HG03571 (cell line): ENCODE data around the gene MAP3K10.
"Not testable (repeated sequence)": the region's sequence is repeated elsewhere in the genome, so short reads cannot be mapped to it uniquely, and the experiment has no call there.

Experiments
- ATAC-seq: cut with Tn5 transposase; IDR thresholded peaks from one replicate; pipeline ENCODE4 v1.9.1; 2021; ENCODE audit not compliant: unreplicated experiment

MAP3K10 gene

DNA sequence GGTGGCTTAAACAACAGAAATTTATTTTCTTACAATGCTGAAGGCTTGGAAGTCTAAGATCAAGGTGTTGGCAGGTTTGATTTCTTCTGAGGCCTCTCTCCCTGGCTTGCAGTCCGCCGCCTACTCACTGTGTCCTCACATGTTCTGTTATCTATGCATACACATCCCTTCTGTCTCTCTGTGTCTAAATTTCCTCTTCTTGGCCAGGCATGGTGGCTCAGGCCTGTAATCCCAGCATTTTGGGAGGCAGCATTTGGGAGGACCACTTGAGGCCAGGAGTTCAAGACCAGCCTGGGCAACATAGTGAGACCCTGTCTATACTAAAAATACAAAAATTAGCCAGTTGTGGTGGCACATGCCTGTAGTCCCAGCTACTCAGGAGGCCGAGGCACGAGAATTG is 19.9 kb upstream of the MAP3K10 start:
- not testable (repeated sequence) for ATAC-seq

DNA sequence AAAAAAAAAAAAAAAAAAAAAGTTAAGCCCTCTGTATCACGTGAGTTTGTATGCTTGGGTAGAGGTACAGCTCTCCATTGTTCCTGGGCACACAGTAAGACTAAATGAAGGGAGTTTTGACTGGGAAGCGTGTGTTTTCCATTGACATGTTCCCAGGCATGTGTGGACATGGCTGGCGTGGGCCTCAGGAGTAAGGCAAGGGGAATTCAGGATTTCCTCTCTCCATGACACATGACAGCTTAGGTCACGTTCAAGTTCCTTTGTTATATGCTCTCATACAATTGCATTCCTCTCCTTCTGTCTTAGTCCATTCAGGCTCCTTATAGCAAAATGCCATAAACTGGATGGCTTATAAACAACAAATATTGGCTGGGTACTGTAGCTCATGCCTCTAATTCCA is 17.1 kb upstream of the MAP3K10 start:
- no peak for ATAC-seq

DNA sequence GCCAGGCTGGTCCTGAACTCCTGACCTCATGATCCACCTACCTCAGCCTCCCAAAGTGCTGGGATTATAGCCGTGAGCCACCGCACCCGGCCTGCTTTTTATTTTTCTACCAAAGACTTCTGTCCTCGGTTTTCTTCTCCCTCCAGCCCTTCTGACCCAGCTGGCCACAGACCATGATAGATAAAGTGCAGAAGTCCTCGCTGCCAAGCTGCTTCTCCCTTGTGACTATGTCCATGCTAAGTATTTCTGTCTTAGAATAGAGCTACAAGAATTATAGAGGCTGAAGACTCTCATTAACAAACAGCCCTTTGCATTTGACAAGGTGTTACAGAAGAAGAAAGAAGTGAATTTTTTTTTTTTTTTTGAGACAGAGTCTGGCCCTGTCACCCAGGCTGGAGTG is 15.4 kb upstream of the MAP3K10 start:
- no peak for ATAC-seq

DNA sequence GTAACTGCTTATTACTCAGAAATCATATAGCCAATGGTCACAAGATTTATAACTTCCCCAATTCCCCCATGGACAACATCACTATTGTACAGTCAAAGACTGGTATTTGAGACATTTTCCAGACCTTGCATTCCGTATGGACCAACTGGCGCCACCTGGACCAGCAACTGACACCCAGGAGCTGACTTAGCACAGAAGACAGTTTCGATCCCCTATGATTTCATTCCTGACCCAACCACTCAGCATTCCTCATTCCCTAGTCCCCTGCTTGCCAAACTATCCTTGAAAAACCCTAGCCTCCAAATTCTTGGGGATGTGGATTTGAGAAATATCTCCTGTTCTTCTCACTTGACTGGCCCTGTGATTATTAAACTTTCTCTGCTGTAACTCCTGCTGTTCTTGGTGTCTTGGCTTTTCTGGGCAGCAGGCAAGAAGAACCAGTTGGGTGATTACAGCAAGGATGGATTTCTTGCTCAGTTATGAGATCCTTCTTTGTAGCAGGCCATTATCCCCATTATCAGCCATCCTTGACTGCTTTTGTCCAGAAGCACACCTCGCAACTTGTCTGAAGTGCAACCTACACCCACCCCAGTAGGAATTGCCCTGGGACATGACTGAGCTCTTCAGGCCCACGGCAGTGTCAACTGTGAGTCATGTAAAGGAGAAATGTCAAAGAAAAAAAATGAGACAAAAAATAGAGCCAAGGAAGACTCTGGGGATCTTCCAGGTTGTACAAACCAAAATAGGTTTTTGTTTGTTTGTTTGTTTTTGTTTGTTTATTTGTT is 13.7 kb upstream of the MAP3K10 start:
- ATAC-seq: no peak

DNA sequence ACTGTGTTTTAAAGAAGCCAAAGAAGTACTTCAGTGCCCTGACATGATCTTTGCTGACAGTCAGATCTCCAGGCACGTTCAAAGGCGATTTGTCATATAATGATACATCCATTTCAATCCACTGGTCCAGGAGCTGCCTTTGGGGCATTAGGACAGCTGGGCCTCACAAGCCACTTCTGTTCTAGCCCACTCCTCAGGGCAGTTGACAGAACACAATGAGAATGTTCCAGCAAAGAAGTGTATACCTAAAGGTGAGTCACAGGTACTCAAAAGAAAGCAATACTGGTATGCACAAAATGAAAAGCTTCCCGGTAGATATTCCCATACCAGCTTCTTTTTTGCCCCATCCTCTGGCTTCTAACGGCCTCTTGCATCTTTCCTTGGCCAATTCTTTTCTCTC is 12.5 kb upstream of the MAP3K10 start:
- no peak for ATAC-seq

DNA sequence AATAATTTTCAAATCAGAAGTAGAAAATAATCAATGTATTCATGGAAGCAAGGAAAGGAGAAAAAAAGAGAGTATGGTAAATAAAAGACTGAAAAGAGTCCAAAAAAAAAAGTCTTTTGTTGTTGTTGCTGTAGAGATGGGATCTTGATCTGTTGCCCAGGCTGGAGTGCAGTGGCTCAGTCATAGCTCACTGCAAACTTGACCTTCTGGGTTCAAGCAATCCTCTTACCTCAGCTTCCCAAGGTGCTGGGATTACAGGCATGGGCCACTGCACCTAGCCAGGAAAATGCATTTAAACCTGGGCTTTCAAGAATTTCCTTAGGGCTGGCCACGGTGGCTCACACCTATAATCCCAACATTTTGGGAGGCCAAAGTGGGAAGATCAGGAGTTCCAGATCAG is 7.0 kb upstream of the MAP3K10 start:
- no peak for ATAC-seq

DNA sequence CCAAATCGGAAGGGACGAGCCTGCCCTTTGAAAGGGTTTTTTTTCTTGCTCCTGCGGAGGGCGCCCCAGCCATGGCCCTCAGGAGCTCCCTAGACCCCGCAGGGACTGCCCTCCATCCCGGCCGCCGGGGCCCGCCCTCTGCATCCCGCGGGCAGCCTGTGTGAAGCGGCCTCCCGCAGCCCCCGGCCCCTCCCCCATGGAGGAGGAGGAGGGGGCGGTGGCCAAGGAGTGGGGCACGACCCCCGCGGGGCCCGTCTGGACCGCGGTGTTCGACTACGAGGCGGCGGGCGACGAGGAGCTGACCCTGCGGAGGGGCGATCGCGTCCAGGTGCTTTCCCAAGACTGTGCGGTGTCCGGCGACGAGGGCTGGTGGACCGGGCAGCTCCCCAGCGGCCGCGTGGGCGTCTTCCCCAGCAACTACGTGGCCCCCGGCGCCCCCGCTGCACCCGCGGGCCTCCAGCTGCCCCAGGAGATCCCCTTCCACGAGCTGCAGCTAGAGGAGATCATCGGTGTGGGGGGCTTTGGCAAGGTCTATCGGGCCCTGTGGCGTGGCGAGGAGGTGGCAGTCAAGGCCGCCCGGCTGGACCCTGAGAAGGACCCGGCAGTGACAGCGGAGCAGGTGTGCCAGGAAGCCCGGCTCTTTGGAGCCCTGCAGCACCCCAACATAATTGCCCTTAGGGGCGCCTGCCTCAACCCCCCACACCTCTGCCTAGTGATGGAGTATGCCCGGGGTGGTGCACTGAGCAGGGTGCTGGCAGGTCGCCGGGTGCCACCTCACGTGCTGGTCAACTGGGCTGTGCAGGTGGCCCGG is 815 bp downstream of the MAP3K10 start:
- peak; percentile 11 for ATAC-seq

DNA sequence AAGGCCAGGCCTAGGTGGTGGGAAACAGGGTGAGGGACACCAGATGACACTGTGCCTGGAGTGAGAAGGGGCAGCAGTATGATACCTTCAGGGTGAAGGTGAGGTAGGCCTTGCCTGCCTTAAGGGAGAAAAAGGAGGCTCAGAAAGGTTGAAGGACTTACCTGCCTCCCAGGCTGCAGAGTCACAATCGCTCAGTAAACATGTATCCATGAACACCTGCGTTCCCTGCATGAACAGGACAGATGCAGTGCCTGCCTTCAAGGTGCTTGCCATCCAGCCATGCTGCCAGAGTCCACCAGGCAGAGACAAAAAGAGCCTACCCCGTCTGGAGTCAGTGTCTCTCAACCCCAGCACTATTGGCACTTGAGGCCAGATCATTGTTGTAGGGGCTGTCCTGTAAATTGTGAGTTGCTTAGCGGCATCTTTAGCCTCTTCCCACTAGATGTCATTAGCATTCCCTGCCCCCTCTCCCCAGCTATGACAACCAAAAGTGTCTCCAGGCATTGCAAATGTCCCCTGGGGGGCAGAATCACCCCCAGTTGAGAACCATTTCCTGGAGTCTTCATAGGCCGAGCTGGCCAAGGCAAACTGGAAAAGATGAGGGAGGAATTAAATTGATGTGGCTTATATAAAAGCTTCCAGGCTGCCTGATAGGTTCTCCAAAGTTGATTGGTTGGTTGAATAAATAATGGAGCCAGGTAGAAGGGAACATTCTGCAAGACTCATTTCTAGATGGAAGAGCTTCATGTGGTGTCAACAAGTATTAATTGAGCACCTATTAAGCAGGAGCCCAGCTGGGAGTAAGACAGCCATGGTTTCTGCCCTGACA is 1.7 kb downstream of the MAP3K10 start:
- no peak for ATAC-seq

DNA sequence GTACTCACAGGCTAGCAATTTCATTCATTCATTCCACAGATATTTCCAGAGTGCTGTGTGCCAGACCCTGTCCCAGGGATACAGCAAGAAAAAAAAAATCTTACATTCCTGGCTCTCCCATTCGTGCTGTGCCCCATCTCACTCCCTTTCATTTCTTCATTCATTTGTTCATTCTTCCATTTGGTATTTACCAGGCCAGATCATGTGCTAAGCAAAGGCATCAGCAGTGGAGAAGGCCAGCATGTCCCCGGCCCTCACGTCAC is 2.3 kb downstream of the MAP3K10 start:
- ATAC-seq: no peak

DNA sequence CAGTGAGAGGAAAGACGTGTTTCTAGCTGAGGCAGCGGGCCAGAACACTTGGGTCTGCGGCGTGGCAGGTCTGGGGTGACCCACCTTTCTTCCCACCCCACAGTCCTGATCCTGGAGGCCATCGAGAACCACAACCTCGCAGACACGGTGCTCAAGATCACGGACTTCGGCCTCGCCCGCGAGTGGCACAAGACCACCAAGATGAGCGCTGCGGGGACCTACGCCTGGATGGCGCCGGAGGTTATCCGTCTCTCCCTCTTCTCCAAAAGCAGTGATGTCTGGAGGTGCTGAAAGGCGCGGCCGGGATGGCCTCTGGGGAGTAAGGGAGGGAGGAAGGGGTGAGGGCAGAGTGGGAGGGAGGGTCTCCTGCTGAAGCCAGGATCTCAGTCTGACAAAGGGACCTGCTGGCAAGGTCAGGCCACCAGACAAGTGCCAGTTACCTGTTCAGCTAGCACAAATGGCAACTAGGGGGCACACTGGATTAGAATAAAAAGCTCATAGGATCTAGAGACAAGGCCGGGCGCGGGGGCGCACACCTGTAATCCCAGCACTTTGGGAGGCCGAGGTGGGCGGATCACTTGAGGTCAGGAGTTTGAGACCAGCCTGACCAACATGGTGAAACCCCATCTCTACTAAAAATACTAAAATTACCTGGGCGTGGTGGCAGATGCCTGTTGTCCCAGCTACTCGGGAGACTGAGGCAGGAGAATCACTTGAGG is 7.2 kb downstream of the MAP3K10 start:
- ATAC-seq: no peak

DNA sequence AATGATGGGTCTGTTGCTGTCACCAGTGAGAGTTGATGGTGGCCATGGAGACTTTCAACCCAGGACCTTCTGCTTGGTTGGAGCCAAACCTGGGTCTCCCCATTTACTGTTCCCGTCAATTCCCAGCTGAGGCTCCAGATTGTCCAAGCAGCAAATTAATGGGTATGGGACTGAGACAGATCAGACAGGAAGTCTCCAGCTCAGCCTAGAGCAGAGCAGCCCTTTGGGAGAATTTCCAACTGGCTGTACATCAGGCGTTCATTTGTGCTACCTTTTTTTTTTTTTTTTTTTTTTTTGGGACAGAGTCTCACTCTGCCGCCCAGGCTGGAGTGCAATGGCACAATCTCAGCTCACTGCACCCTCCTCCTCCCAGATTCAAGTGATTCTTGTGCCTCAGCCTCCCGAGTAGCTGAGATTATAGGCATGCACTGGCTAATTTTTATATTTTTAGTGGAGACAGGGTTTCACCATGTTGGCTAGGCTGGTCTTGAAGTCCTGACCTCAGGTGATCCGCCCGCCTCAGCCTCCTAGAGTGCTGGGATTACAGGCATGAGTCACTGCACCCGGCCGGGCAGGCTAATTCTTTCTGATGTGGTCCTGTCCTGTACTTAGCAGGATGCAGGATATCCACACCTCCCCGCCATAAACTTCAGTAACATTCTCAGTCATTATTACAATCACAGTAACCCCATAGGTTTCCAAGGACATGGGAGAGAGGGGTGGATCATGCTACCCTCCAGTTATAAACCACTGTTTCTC is 9.3 kb downstream of the MAP3K10 start:
- ATAC-seq: no peak

DNA sequence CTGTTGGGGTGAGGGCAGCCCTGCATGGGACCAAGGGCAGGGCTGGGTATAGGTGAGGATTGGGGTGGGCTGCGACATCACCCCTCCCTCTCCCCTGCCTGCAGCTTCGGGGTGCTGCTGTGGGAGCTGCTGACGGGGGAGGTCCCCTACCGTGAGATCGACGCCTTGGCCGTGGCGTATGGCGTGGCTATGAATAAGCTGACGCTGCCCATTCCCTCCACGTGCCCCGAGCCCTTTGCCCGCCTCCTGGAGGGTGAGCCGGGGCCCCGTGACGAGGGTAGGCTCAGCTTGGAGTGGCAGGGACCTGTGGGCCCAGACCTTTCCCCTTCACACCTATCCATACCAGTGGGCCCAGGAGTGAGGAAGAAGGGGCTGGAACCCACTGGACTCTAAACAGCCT is 13.2 kb downstream of the MAP3K10 start:
- ATAC-seq: no peak

DNA sequence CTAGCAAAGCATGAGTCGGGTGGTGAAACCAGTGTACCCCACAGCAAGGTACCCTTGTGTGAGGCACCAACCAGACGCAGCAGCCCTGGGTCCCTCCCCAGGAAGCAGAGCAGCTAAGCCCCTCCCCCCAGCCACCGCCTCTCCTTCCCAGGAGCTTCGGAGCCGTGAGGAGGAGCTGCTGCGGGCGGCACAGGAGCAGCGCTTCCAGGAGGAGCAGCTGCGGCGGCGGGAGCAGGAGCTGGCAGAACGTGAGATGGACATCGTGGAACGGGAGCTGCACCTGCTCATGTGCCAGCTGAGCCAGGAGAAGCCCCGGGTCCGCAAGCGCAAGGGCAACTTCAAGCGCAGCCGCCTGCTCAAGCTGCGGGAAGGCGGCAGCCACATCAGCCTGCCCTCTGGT is 14.5 kb downstream of the MAP3K10 start:
- ATAC-seq: no peak

DNA sequence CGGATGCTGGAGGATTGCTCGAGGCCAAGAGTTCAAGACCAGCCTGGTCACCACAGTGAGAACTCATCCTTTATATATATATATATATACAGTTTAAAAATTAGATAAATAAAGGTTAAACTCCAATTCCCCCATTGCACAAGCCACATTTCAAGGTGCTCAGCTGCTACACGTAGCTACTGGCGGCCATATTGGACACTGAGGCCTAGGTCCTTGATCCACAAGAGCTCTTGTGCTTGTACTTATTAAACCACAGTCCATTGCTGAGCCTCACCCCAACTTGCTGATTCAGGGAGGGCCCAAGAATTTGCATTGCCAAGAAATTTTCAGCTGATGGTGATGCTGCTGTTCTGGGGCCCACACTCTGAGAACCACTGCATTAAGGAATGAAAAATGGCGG is 17.4 kb downstream of the MAP3K10 start:
- ATAC-seq: no peak

DNA sequence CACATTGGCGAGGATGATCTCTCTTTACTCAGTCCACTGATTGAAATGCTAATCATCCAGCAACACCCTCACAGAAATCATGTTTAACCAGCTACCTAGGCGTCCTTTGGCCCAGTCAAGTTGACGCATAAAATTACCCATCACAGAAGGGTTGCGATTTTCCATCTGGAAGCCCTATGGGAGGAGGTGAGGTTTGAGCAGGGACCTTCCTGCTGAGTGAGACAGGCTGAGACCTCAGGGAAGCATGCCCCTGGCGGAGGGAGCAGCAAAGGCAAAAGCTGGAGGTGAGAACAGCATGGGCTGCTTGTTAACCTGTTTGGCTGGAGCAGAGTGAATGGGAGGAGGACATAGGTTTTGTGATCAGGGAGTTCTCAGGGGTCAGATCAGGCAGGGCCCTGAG is 19.7 kb downstream of the MAP3K10 start:
- no peak for ATAC-seq

DNA sequence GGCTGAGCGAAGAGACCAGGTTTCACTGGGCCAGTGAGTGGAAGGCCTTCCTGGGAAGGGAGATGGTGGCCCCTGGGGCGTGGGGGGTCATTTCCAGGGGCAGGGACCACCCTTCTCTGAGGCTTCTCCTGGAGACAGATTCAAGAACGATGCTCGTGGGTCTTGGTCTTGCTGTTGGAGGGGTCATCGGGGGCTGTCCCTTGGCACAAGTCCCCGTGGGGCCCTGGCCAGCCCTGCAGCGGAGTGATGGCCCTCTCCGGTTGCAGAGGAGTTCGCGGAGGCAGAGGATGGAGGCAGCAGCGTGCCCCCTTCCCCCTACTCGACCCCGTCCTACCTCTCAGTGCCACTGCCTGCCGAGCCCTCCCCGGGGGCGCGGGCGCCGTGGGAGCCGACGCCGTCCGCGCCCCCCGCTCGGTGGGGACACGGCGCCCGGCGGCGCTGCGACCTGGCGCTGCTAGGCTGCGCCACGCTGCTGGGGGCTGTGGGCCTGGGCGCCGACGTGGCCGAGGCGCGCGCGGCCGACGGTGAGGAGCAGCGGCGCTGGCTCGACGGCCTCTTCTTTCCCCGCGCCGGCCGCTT is 22.1 kb downstream of the MAP3K10 start:
- ATAC-seq: no peak

DNA sequence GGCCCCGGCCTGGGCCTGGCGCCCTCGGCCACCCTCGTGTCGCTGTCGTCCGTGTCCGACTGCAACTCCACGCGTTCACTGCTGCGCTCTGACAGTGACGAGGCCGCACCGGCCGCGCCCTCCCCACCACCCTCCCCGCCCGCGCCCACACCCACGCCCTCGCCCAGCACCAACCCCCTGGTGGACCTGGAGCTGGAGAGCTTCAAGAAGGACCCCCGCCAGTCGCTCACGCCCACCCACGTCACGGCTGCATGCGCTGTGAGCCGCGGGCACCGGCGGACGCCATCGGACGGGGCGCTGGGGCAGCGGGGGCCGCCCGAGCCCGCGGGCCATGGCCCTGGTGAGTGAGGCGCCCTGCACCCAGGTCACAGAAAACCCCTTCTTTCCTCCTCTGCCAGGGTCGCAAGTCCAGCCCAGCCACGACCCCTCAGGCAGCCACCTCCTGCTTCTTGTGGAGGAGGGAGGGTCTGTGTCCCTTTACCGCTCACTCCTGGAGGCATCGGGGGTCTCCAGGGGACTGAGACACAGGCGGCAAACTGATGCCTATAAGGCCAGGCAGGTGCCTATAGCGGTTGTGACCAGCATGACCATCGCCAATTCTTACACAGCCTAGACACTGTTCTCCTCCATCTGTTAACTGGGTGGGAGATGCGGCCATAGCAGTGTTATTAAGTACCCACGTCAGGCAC is 22.8 kb downstream of the MAP3K10 start:
- ATAC-seq: no peak

DNA sequence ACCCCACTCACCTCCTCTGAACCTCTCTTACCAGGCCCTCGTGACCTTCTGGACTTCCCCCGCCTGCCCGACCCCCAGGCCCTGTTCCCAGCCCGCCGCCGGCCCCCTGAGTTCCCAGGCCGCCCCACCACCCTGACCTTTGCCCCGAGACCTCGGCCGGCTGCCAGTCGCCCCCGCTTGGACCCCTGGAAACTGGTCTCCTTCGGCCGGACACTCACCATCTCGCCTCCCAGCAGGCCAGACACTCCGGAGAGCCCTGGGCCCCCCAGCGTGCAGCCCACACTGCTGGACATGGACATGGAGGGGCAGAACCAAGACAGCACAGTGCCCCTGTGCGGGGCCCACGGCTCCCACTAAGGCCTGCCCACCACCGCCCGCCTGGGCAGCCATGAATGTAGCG is 23.7 kb downstream of the MAP3K10 start:
- no peak for ATAC-seq

DNA sequence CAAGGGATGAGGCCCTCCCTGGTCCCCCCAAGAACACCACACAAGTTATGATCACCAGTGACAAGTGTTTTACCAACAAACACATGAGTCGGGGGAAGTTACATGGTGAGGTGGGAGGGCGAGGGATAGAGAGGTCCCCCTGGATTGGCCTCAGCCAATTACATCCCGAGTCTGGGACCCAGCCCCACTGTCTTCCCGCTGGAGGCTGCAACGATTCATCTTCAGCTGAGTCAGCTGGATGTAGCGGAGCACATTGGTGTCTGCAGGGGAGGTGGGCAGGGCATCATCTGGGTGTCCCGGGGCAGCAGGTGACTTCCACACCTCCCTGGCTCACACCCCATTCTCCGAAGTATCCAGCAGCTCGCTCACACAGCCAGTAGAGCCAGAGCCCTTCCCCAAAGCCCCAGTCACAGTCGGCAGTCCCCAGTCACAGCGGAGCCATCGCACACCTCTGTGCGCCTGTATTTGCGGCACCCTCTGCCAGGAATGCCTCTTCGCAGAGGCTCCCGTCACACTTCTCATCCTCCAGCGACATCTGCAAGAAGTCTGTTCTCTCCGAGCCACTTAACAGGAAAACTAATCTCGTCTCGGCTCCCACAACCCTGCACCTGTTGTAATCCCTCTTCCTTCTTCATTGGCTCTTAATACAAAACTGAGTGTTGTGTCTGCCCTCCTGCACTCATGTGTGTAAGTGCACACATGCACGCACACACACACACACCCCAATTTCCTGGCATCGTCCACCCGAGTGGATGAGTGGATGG is 25.0 kb downstream of the MAP3K10 start:
- no peak for ATAC-seq
